ENCODE measurements around the gene NTRK2. TPM values are rescaled to one million over a fixed set of nuclear protein-coding genes. Genes with fewer than 3 reads are reported as not detected.

Gene NTRK2
- total RNA-seq, 1 donor from 2014 or later: 23.8 TPM

GRCh38 chr9:84788803-84789462 lies 119.4 kb downstream of the NTRK2 start:
- Histone ChIP-seq H3K4me3 (no peak overlapping the region), H3K4me1 (no peaks in the 10 kb centered on the region), H3K27ac (no peak overlapping the region), H3K9me3 (no peaks in the 10 kb centered on the region), H3K36me3 (no peaks in the 10 kb centered on the region), H3K27me3 (no peaks in the 10 kb centered on the region)
- DNase-seq (ENCODE audit: low spot score in 2 of 2): no peak
- intact Hi-C loops (cut with DNase I): loop anchor here (10.0 kb wide), 1 partner anchor 1594 kb away; no protein-coding TSS in a partner anchor
- no peak for TF ChIP-seq CTCF (IDR thresholded peaks at IDR 0.05)

- no peaks in the 10 kb centered on the region for H3K36me3 ChIP-seq
- no peaks in the 10 kb centered on the region for H3K27me3 ChIP-seq
- H3K27ac ChIP-seq: no peak overlapping the region
- no peaks in the 10 kb centered on the region for H3K4me1 ChIP-seq
- intact Hi-C loops (cut with DNase I): loop anchor here (10.0 kb wide), 1 partner anchor 1595 kb away; no protein-coding TSS in a partner anchor
- H3K9me3 ChIP-seq: no peaks in the 10 kb centered on the region
- no peak for DNase-seq (ENCODE audit: low spot score in 2 of 2)
- no peak for TF ChIP-seq CTCF (IDR thresholded peaks at IDR 0.05)
- no peak overlapping the region for H3K4me3 ChIP-seq
These were observed 119.9 kb downstream of the NTRK2 start for GRCh38 chr9:84789463-84789830.

- no peaks in the 10 kb centered on the region for H3K4me1 ChIP-seq
- H3K27me3 ChIP-seq: no peaks in the 10 kb centered on the region
- H3K27ac ChIP-seq: no peak overlapping the region
- no peaks in the 10 kb centered on the region for H3K36me3 ChIP-seq
- H3K9me3 ChIP-seq: no peaks in the 10 kb centered on the region
- intact Hi-C loops (cut with DNase I): no loop called here
- DNase-seq (ENCODE audit: low spot score in 2 of 2): no peak
- no peak for TF ChIP-seq CTCF (IDR thresholded peaks at IDR 0.05)
- no peak overlapping the region for H3K4me3 ChIP-seq
These were observed 122.1 kb downstream of the NTRK2 start for GRCh38 chr9:84791643-84792042.

GRCh38 chr9:84793251-84793650 lies 123.7 kb downstream of the NTRK2 start:
- no peak for DNase-seq (ENCODE audit: low spot score in 2 of 2)
- no peaks in the 10 kb centered on the region for H3K9me3 ChIP-seq
- no peaks in the 10 kb centered on the region for H3K27me3 ChIP-seq
- no peak overlapping the region for H3K27ac ChIP-seq
- intact Hi-C loops (cut with DNase I): no loop called here
- TF ChIP-seq CTCF (IDR thresholded peaks at IDR 0.05): no peak
- no peak overlapping the region for H3K4me3 ChIP-seq
- no peaks in the 10 kb centered on the region for H3K36me3 ChIP-seq
- H3K4me1 ChIP-seq: no peaks in the 10 kb centered on the region

GRCh38 chr9:84794981-84795637 lies 125.6 kb downstream of the NTRK2 start:
- no peaks in the 10 kb centered on the region for H3K36me3 ChIP-seq
- no peaks in the 10 kb centered on the region for H3K27me3 ChIP-seq
- no peak for TF ChIP-seq CTCF (IDR thresholded peaks at IDR 0.05)
- no peaks in the 10 kb centered on the region for H3K4me1 ChIP-seq
- no peak for DNase-seq (ENCODE audit: low spot score in 2 of 2)
- H3K4me3 ChIP-seq: no peak overlapping the region
- no peak overlapping the region for H3K27ac ChIP-seq
- no peaks in the 10 kb centered on the region for H3K9me3 ChIP-seq
- intact Hi-C loops (cut with DNase I): no loop called here

Measured in ascending aorta (tissue), 2 donors.